GM12878 (cell line): ENCODE data around the gene SLC1A7. TPM values are rescaled to one million over a fixed set of nuclear protein-coding genes. Genes with fewer than 3 reads are reported as not detected.

ENCODE experiments used
- ATAC-seq: fragments of 200-7000 bp; cut with Tn5 transposase; 3 replicates; pipeline ENCODE4 v1.9.1; 2020; ENCODE audit warnings: mild to moderate bottlenecking, moderate library complexity
- BruUV-seq: library from RNA; stranded (reverse); fragments of 400-500 nt; replicated peaks from 2 replicates; lab custom pipeline; 2021; lab: Mats Ljungman, UMichigan
- CTCF ChIA-PET: fragments of 300-600 bp; sonication (Branson Sonifier 250); formaldehyde crosslinking; extraction: SDS; loops from one replicate; lab custom pipeline; 2021; ENCODE audit warnings: inconsistent platforms; lab: Yijun Ruan, JAX
- POLR2A ChIA-PET: fragments of 350-600 bp; formaldehyde crosslinking; extraction: SDS; loops from one replicate; lab custom pipeline; 2021; ENCODE audit warnings: inconsistent platforms; lab: Charles Lee
- RAD21 ChIA-PET: fragments of 300-600 bp; sonication (Branson Sonifier 250); formaldehyde crosslinking; loops from one replicate; lab custom pipeline; 2023; ENCODE audit warnings: antibody characterized with exemption; ENCODE audit not compliant: unreplicated experiment; lab: Charles Lee
- SMC1A ChIA-PET: fragments of 300-600 bp; sonication (Branson Sonifier 250); formaldehyde crosslinking; loops from one replicate; lab custom pipeline; 2023; ENCODE audit not compliant: unreplicated experiment, uncharacterized antibody; lab: Charles Lee
- DNase-seq: peaks from one replicate; pipeline ENCODE4 v3.0.0-alpha.2; 2011; ENCODE audit warnings: low read depth, low spot score
- FAIRE-seq: peaks from 3 replicates; lab custom pipeline; 2011; peaks lifted over from hg19 to GRCh38; lab: Jason Lieb, UNC
- H2AFZ ChIP-seq: 2 replicates; pipeline ENCODE4 v1.6.0; 2011; ENCODE audit warnings: low read depth, low read length, control low read depth; ENCODE audit not compliant: control insufficient read depth
- H3K27ac ChIP-seq: 2 replicates; pipeline ENCODE4 v1.5.1; 2011; ENCODE audit warnings: control low read depth; ENCODE audit not compliant: control insufficient read depth, insufficient read depth
- H3K27me3 ChIP-seq, 2 experiments: replicated peaks in 1 of 2; 2 replicates each; pipeline versions ENCODE4 v1.6.0 to v1.6.1; 2011; ENCODE audit warnings: low read length in 1 of 2; ENCODE audit not compliant: control insufficient read depth in 2 of 2, insufficient read depth in 2 of 2
- H3K36me3 ChIP-seq, 2 experiments: 2 replicates each; pipeline ENCODE4 v1.5.1; 2011; ENCODE audit warnings: low read length in 1 of 2; ENCODE audit not compliant: control insufficient read depth in 2 of 2, insufficient read depth in 2 of 2
- H3K4me1 ChIP-seq: 2 replicates; pipeline ENCODE4 v1.6.1; 2011; ENCODE audit warnings: mild to moderate bottlenecking, low read length, moderate library complexity, mixed read lengths; ENCODE audit not compliant: control insufficient read depth, insufficient read depth
- H3K4me2 ChIP-seq: 2 replicates; pipeline ENCODE4 v1.6.0; 2011; ENCODE audit warnings: control low read depth; ENCODE audit not compliant: control insufficient read depth, insufficient read depth
- H3K4me3 ChIP-seq: fragments of 200-600 bp; sonication (generic); 2 replicates; pipeline ENCODE4 v1.5.1; 2016
- H3K79me2 ChIP-seq: 2 replicates; pipeline ENCODE4 v1.6.0; 2011; ENCODE audit warnings: low read length; ENCODE audit not compliant: control insufficient read depth, insufficient read depth
- H3K9ac ChIP-seq: 2 replicates; pipeline ENCODE4 v1.8.0; 2011; ENCODE audit warnings: low read length, control low read depth, mixed read lengths; ENCODE audit not compliant: control insufficient read depth, insufficient read depth
- H3K9me3 ChIP-seq: replicated peaks from 3 replicates; pipeline ENCODE4 v1.5.1; 2011; ENCODE audit warnings: mild to moderate bottlenecking, low read length; ENCODE audit not compliant: control insufficient read depth, insufficient read depth
- H4K20me1 ChIP-seq: 2 replicates; pipeline ENCODE4 v1.6.0; 2011; ENCODE audit not compliant: control insufficient read depth, insufficient read depth
- BMI1 ChIP-seq: fragments of 450-650 bp; IDR thresholded peaks from 2 replicates; pipeline ENCODE4 v1.6.1; 2016; ENCODE audit warnings: mild to moderate bottlenecking, moderate library complexity, borderline replicate concordance
- CTCF ChIP-seq, 3 experiments: IDR thresholded peaks in 2 of 3; conservative IDR thresholded peaks in 1 of 3; 2 replicates each; pipeline ENCODE4 v1.5.1; 2011; ENCODE audit warnings: low read depth in 3 of 3, low read length in 3 of 3, mild to moderate bottlenecking in 3 of 3, control low read depth in 2 of 3, moderate library complexity in 2 of 3, inconsistent platforms in 1 of 3, mixed read lengths in 1 of 3; ENCODE audit not compliant: control insufficient read depth in 2 of 3, insufficient read depth in 1 of 3; ENCODE audit errors: extremely low read depth in 1 of 3
- IRF3 ChIP-seq: fragments of 450-650 bp; IDR thresholded peaks from 2 replicates; pipeline ENCODE4 v1.6.1; 2014; ENCODE audit warnings: mild to moderate bottlenecking
- JUNB ChIP-seq: IDR thresholded peaks from 2 replicates; pipeline ENCODE4 v1.6.1; 2016; ENCODE audit warnings: antibody characterized with exemption, mild to moderate bottlenecking
- KAT2A ChIP-seq: conservative IDR thresholded peaks from 2 replicates; pipeline ENCODE4 v1.6.1; 2011; ENCODE audit warnings: low read depth, low read length; ENCODE audit not compliant: control insufficient read depth
- MYB ChIP-seq: fragments of 150-350 bp; IDR thresholded peaks from 2 replicates; pipeline ENCODE4 v1.6.1; 2014; ENCODE audit warnings: mild to moderate bottlenecking, low read depth, low read length, borderline replicate concordance
- PAX8 ChIP-seq: fragments of 450-650 bp; IDR thresholded peaks from 2 replicates; pipeline ENCODE4 v1.6.1; 2017; ENCODE audit warnings: mild to moderate bottlenecking, moderate library complexity
- PML ChIP-seq: IDR thresholded peaks from 2 replicates; pipeline ENCODE4 v1.6.1; 2012; ENCODE audit warnings: low read length, inconsistent platforms
- RELB ChIP-seq: fragments of 450-650 bp; IDR thresholded peaks from 2 replicates; pipeline ENCODE4 v1.6.1; 2017; ENCODE audit warnings: low read depth, mild to moderate bottlenecking, moderate library complexity
- SREBF2 ChIP-seq: IDR thresholded peaks from 2 replicates; pipeline ENCODE4 v1.6.1; 2012; ENCODE audit warnings: mild to moderate bottlenecking, low read length
- SRF ChIP-seq, 2 experiments: IDR thresholded peaks; 2 replicates each; pipeline ENCODE4 v1.6.1; 2011; ENCODE audit warnings: low read depth in 2 of 2, low read length in 2 of 2, mild to moderate bottlenecking in 1 of 2, moderate library complexity in 1 of 2
- WRNIP1 ChIP-seq: IDR thresholded peaks from 2 replicates; pipeline ENCODE4 v1.6.1; 2011; ENCODE audit warnings: low read depth, low read length, improper control_type of control experiment, borderline replicate concordance
- ZNF384 ChIP-seq: IDR thresholded peaks from 2 replicates; pipeline ENCODE4 v1.6.1; 2012; ENCODE audit warnings: low read depth, mild to moderate bottlenecking, low read length, improper control_type of control experiment, borderline replicate concordance
- WGBS: methylation state at CpG from one replicate; pipeline ENCODE4 v1.1.6; 2016; ENCODE audit warnings: low lambda C conversion rate; ENCODE audit not compliant: insufficient replicate concordance, insufficient coverage; ENCODE audit errors: missing lambda C conversion rate; 5-methylcytosine and 5-hydroxymethylcytosine counted together
- in situ Hi-C: fragments of 300-500 bp; cut with MboI; formaldehyde crosslinking; loops from 9 replicates; pipeline ENCODE4 v1.14.3; 2018; ENCODE audit warnings: mixed read lengths
- intact Hi-C: fragments of 100-400 bp; cut with micrococcal nuclease; formaldehyde crosslinking; loops from one replicate; pipeline ENCODE4 v1.14.2; 2022; ENCODE audit not compliant: unreplicated experiment
- polyA plus RNA-seq, 11 experiments: library from polyadenylated mRNA; depleted of rRNA in 4 of 11; unstranded in 6 of 11; stranded (reverse) in 5 of 11; fragments of >200 nt; fragmentation: Nextera tagmentation in 4 of 11; fragmentation: Illumina TruSeq in 1 of 11; extraction: Ambion mirVana in 4 of 11; extraction: Trizol in 1 of 11; gene quantifications; 1 replicate in 1 of 11; 2 replicates in 10 of 11; pipeline versions ENCODE4 v1.2.1 to v1.2.3, GENCODE V29; 2011 to 2016; ENCODE audit warnings: inconsistent platforms in 2 of 11, missing spikeins in 2 of 11, low read depth in 1 of 11
- total RNA-seq, 4 experiments: library from RNA; depleted of rRNA in 3 of 4; stranded (reverse); fragments of >200 nt in 3 of 4; fragmentation: Illumina TruSeq in 1 of 4; extraction: Trizol in 1 of 4; gene quantifications; 2 replicates each; pipeline versions ENCODE4 v1.2.1 to v1.2.3, GENCODE V29; 2013 to 2021
- TF ChIP-seq, protein P1 (sequence below): fragments of 150-350 bp; IDR thresholded peaks from 2 replicates; pipeline ENCODE4 v1.6.1; 2014; ENCODE audit warnings: mild to moderate bottlenecking, low read depth, low read length
- TF ChIP-seq, protein P2 (sequence below): IDR thresholded peaks from 2 replicates; pipeline ENCODE4 v1.6.1; 2011; ENCODE audit warnings: mild to moderate bottlenecking, low read depth, low read length, moderate library complexity; ENCODE audit not compliant: insufficient replicate concordance

Gene SLC1A7
- total and polyA plus RNA-seq, 10 of the 15 experiments (the other 5 are each of a cell fraction or from before 2014, with no cell fraction given), result not detected

DNA sequence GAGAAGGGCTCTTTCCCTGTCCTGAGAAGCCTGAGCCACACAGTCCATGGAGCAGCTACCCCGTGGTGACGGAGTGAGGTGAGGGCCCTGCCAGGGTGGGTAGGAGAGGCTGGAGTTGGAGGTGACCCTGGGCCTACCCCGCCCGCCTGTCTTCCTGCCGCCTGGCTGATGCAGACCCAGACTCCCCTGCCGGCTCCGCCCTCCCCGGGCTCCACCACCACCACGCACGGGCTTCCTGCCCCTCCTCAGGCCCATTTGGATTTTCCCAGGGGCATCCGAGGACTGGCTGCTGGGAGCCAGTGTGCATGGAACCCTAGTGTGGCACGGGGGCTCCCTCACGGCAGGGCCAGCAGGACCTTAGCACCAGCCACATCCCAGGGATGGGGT is 47.9 kb downstream of the SLC1A7 start (continued):
- TF ChIP-seq PAX8 (no peak), IRF3 (no peak), ZNF384 (no peak), PML (no peak)

DNA sequence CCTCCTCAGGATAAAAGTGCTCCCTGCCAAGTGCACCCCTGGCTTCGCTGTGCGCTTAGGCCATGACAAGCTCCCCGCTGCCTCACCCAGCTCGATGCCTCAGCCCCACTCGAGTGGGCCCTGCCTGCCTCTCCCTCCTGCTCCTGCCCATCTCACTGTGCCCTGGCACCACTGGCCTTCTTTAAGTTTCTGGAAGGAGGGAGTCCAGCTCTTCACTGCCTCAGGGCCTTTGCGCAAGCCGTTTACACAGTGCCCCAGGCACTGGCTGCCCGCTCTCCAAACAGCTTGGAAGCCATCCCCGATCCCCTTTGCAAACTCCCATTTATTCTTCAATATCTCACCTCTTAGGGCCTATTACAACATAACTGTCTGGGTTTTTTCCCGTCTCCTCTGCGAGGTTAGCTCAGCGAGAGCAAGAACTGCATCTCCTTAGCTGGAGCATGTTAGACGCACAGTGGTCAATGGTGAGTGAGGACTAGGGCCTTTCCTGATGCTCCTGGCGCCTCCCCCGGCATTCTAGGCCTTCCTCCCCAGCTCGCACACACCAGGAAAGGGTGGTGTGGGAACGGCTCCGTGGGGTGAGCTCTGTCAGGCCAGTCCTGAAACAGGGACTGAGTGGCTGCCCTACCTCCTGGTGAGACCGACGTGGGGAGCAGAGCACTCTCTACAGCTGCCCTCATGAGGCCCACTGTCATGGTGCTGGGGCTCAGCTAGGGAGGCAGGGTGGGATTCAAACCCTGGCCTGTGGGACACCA is 48.5 kb downstream of the SLC1A7 start:
- ChIA-PET RAD21 (no interaction called here), SMC1A (no interaction called here), CTCF (no interaction called here), POLR2A (no interaction called here)
- intact Hi-C loops, result no loop called here
- H3K36me3 ChIP-seq, result no peaks in the 10 kb centered on the region
- H3K4me1 ChIP-seq, result no peaks in the 10 kb centered on the region
- DNase-seq (no peak), FAIRE-seq (no peak), ATAC-seq (no peak)
- BruUV-seq, result no TSS peak
- in situ Hi-C loops, result no loop called here
- no peak overlapping the region for H3K27ac ChIP-seq
- WGBS, result 57% methylated on average over 20 of the region's 20 CpGs
- H3K4me3 ChIP-seq, result no peak overlapping the region
- H3K4me2 ChIP-seq, result no peak overlapping the region
- H2AFZ ChIP-seq, result no peak overlapping the region
- no peaks in the 10 kb centered on the region; a peak in 1 of 4 replicates for H3K27me3 ChIP-seq
- H3K9ac ChIP-seq, result no peak overlapping the region
- no peaks in the 10 kb centered on the region for H3K79me2 ChIP-seq
- H3K9me3 ChIP-seq, result peaks cover 6% of the 10 kb centered on the region; the same call in 2 of the 3 replicates
- H4K20me1 ChIP-seq, result no peaks in the 10 kb centered on the region
- TF ChIP-seq BMI1, result no peak
- no peak for TF ChIP-seq WRNIP1
- TF ChIP-seq RELB, result no peak
- no peak for TF ChIP-seq SREBF2
- no peak for TF ChIP-seq CTCF (IDR thresholded peaks at IDR 0.05 in 2 of 3, conservative IDR thresholded peaks at IDR 0.05 in 1 of 3; ENCODE audit: control insufficient read depth in 2 of 3, extremely low read depth in 1 of 3, insufficient read depth in 1 of 3, low read depth in 3 of 3, low read length in 3 of 3)
- no peak for TF ChIP-seq MYB
- TF ChIP-seq, protein P1, sequence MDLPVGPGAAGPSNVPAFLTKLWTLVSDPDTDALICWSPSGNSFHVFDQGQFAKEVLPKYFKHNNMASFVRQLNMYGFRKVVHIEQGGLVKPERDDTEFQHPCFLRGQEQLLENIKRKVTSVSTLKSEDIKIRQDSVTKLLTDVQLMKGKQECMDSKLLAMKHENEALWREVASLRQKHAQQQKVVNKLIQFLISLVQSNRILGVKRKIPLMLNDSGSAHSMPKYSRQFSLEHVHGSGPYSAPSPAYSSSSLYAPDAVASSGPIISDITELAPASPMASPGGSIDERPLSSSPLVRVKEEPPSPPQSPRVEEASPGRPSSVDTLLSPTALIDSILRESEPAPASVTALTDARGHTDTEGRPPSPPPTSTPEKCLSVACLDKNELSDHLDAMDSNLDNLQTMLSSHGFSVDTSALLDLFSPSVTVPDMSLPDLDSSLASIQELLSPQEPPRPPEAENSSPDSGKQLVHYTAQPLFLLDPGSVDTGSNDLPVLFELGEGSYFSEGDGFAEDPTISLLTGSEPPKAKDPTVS, result no peak
- TF ChIP-seq, protein P2, sequence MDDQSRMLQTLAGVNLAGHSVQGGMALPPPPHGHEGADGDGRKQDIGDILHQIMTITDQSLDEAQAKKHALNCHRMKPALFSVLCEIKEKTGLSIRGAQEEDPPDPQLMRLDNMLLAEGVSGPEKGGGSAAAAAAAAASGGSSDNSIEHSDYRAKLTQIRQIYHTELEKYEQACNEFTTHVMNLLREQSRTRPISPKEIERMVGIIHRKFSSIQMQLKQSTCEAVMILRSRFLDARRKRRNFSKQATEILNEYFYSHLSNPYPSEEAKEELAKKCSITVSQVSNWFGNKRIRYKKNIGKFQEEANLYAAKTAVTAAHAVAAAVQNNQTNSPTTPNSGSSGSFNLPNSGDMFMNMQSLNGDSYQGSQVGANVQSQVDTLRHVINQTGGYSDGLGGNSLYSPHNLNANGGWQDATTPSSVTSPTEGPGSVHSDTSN, result no peak
- no peak for TF ChIP-seq JUNB
- no peak for TF ChIP-seq SRF (IDR thresholded peaks at IDR 0.05; ENCODE audit: low read depth in 2 of 2, low read length in 2 of 2)
- no peak for TF ChIP-seq KAT2A
